ENCODE data around the gene NRP1. TPM values are rescaled to one million over a fixed set of nuclear protein-coding genes. Genes with fewer than 3 reads are reported as not detected.

The NRP1 gene
- total RNA-seq, 1 experiment from 2014 or later: 31.7 TPM

DNA sequence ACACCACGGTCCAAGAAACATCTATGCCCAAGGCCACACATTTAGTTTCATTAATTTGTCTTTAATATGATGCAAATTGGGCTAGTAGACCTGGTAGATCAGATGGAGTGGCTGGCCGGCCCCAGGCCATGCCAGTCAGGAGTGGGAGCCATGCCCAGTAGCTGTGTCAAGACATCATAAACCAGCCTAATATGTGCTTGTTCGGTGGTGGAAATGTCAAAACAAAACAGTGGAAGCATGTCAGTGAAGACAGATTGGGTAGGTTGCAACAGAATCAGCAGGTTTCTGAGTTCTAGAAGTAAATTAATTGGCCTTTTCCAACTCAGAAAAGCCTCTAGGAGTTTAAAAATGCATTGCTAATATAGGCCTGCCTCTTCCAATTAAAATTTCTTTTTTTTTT, 124.7 kb downstream of the NRP1 start:
- DNase-seq (ENCODE audit: low spot score): no peak
- intact Hi-C loops (cut with micrococcal nuclease; ENCODE audit: unreplicated experiment): no loop called here
- Histone ChIP-seq H3K27me3 (replicated peaks; ENCODE audit: insufficient read depth, low read depth, low read length, poor library complexity) (no peaks in the 10 kb centered on the region), H3K27ac (ENCODE audit: low read depth, low read length, poor library complexity, severe bottlenecking) (no peak overlapping the region), H3K4me1 (ENCODE audit: insufficient read depth, low read length, poor library complexity, severe bottlenecking) (no peaks in the 10 kb centered on the region), H3K36me3 (ENCODE audit: insufficient read depth, low read length, poor library complexity, severe bottlenecking) (no peaks in the 10 kb centered on the region), H3K9me3 (ENCODE audit: low read depth, low read length, poor library complexity, severe bottlenecking) (no peaks in the 10 kb centered on the region), H3K4me3 (ENCODE audit: low read depth, low read length, poor library complexity, severe bottlenecking) (no peak overlapping the region)
- BruUV-seq (replicated peaks): no TSS peak
- CTCF ChIA-PET: no interaction called here
- TF ChIP-seq CTCF (conservative IDR thresholded peaks at IDR 0.05; ENCODE audit: low read depth, low read length): no peak
- no peak for TF ChIP-seq EZH2 (IDR thresholded peaks at IDR 0.05; ENCODE audit: borderline replicate concordance, low read depth, low read length, poor library complexity, severe bottlenecking)
- POLR2A ChIA-PET (ENCODE audit: low non-redundant PET): no interaction called here

- CTCF ChIA-PET: no interaction called here
- BruUV-seq (replicated peaks): no TSS peak
These were observed 126.3 kb downstream of the NRP1 start for GRCh38 chr10:33208166-33208565.

DNA sequence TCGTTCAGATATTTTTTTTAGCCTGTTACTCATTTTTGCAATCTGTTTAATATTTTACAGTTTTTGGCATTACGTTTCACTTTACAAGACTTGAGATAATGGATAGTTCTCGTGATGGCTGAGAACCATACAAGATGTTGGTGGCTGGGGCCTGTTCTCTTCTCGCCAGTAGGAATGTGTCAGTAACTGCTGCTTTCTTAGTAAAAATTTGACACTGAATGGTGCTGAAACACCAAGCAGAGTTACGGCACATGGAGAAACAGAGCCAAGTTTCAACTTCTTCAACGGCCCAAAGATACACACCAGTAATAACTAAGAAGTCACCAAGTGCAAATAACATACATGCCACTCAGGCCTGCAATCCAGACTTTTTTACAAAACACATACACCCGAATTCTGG, 130.4 kb downstream of the NRP1 start:
- DNase-seq (ENCODE audit: low spot score): no peak
- intact Hi-C loops (cut with micrococcal nuclease; ENCODE audit: unreplicated experiment): no loop called here
- POLR2A ChIA-PET (ENCODE audit: low non-redundant PET): interaction anchor here (0.6 kb wide), 1 partner anchor 76 kb away, joined by 15 read pairs; no protein-coding TSS in a partner anchor
- no TSS peak for BruUV-seq (replicated peaks)
- CTCF ChIA-PET: no interaction called here
- H3K27me3 ChIP-seq (replicated peaks; ENCODE audit: insufficient read depth, low read depth, low read length, poor library complexity): no peaks in the 10 kb centered on the region
- no peaks in the 10 kb centered on the region for H3K36me3 ChIP-seq (ENCODE audit: insufficient read depth, low read length, poor library complexity, severe bottlenecking)
- no peak overlapping the region for H3K4me3 ChIP-seq (ENCODE audit: low read depth, low read length, poor library complexity, severe bottlenecking)
- peaks cover 21% of the 10 kb centered on the region for H3K4me1 ChIP-seq (ENCODE audit: insufficient read depth, low read length, poor library complexity, severe bottlenecking)
- TF ChIP-seq EZH2 (IDR thresholded peaks at IDR 0.05; ENCODE audit: borderline replicate concordance, low read depth, low read length, poor library complexity, severe bottlenecking) (no peak), CTCF (conservative IDR thresholded peaks at IDR 0.05; ENCODE audit: low read depth, low read length) (no peak)
- H3K27ac ChIP-seq (ENCODE audit: low read depth, low read length, poor library complexity, severe bottlenecking): no peak overlapping the region
- no peaks in the 10 kb centered on the region for H3K9me3 ChIP-seq (ENCODE audit: low read depth, low read length, poor library complexity, severe bottlenecking)

More at GRCh38 chr10:33208166-33208565, 126.3 kb downstream of the NRP1 start:
- Histone ChIP-seq H3K36me3 (ENCODE audit: insufficient read depth, low read length, poor library complexity, severe bottlenecking) (no peaks in the 10 kb centered on the region), H3K27ac (ENCODE audit: low read depth, low read length, poor library complexity, severe bottlenecking) (no peak overlapping the region), H3K4me3 (ENCODE audit: low read depth, low read length, poor library complexity, severe bottlenecking) (no peak overlapping the region), H3K27me3 (replicated peaks; ENCODE audit: insufficient read depth, low read depth, low read length, poor library complexity) (no peaks in the 10 kb centered on the region), H3K4me1 (ENCODE audit: insufficient read depth, low read length, poor library complexity, severe bottlenecking) (peaks cover under 1% of the 10 kb centered on the region), H3K9me3 (ENCODE audit: low read depth, low read length, poor library complexity, severe bottlenecking) (no peaks in the 10 kb centered on the region)
- DNase-seq (ENCODE audit: low spot score): no peak
- TF ChIP-seq CTCF (conservative IDR thresholded peaks at IDR 0.05; ENCODE audit: low read depth, low read length) (no peak), EZH2 (IDR thresholded peaks at IDR 0.05; ENCODE audit: borderline replicate concordance, low read depth, low read length, poor library complexity, severe bottlenecking) (no peak)
- intact Hi-C loops (cut with micrococcal nuclease; ENCODE audit: unreplicated experiment): no loop called here
- POLR2A ChIA-PET (ENCODE audit: low non-redundant PET): no interaction called here
